Upper lobe of left lung (tissue), 6 donors: ENCODE measurements around the gene LRGUK. TPM values are rescaled to one million over a fixed set of nuclear protein-coding genes. Genes with fewer than 3 reads are reported as not detected.

Source experiments
- ATAC-seq, 2 donors: fragments of 200-7000 bp; cut with Tn5 transposase; one replicate each; pipeline ENCODE4 v1.9.1; 2022; ENCODE audit warnings: mild to moderate bottlenecking in 2 of 2, moderate library complexity in 2 of 2; ENCODE audit not compliant: low FRiP score in 2 of 2
- DNase-seq, 2 donors: peaks; one replicate each; pipeline ENCODE4 v3.0.0-alpha.2; 2019 to 2020
- H3K27ac ChIP-seq, 4 donors: fragments of 200-600 bp; sonication (generic); one replicate each; pipeline ENCODE4 v1.5.1; 2016 to 2019
- H3K27me3 ChIP-seq, 4 donors: fragments of 200-600 bp; sonication (generic); one replicate each; pipeline ENCODE4 v1.5.1; 2017 to 2019
- H3K36me3 ChIP-seq, 4 donors: fragments of 200-600 bp; sonication (generic); one replicate each; pipeline ENCODE4 v1.5.1; 2016 to 2019
- H3K4me1 ChIP-seq, 4 donors: fragments of 200-600 bp; sonication (generic); one replicate each; pipeline ENCODE4 v1.5.1; 2018 to 2019
- H3K4me3 ChIP-seq, 4 donors: fragments of 200-600 bp; sonication (generic); one replicate each; pipeline ENCODE4 v1.5.1; 2017 to 2019; ENCODE audit warnings: mild to moderate bottlenecking in 2 of 4, moderate library complexity in 1 of 4
- H3K9me3 ChIP-seq, 4 donors: fragments of 200-600 bp; sonication (generic); one replicate each; pipeline ENCODE4 v1.5.1; 2018 to 2019
- CTCF ChIP-seq, 6 experiments: fragments of 450-650 bp in 4 of 6; fragments of 200-600 bp in 2 of 6; sonication (generic) in 2 of 6; IDR thresholded peaks; one replicate each; pipeline ENCODE4 v1.5.1; 2016 to 2019; ENCODE audit warnings: antibody characterized with exemption in 6 of 6
- EP300 ChIP-seq, 4 donors: sonication (generic); formaldehyde crosslinking; IDR thresholded peaks; one replicate each; pipeline ENCODE4 v1.5.1; 2017; ENCODE audit warnings: antibody characterized with exemption in 4 of 4, control low read depth in 2 of 4
- POLR2A ChIP-seq, 4 donors: fragments of 450-650 bp; IDR thresholded peaks; one replicate each; pipeline ENCODE4 v1.5.1; 2016 to 2017; ENCODE audit warnings: antibody characterized with exemption in 4 of 4, mild to moderate bottlenecking in 2 of 4
- POLR2AphosphoS5 ChIP-seq, 2 donors: sonication (generic); formaldehyde crosslinking; IDR thresholded peaks; one replicate each; pipeline ENCODE4 v1.5.1; 2017; ENCODE audit warnings: antibody characterized with exemption in 2 of 2
- WGBS, 2 donors: methylation state at CpG; one replicate each; pipeline ENCODE4 v1.1.5; 2017 to 2018; 5-methylcytosine and 5-hydroxymethylcytosine counted together
- total RNA-seq, 6 donors: library from RNA; depleted of rRNA in 4 of 6; stranded (reverse); fragments of >200 nt in 4 of 6; gene quantifications; one replicate each; pipeline versions ENCODE4 v1.1.0 to v1.2.1, GENCODE V29; 2016 to 2021
- donor health status: DM: no; HTN: no; CAD: no; lungs with moderate emphysema.
- donor health status: DM: no; HTN: yes; CAD: no; lungs with severe emphysema.

Gene LRGUK
- total RNA-seq, 6 donors from 2014 or later = 0.31 to 9.1 (median 1.9) TPM

GRCh38 chr7:134179036-134180011, 52.2 kb downstream of the LRGUK start:
- Histone ChIP-seq H3K4me3 (no peak overlapping the region), H3K27me3 (no peaks in the 10 kb centered on the region), H3K9me3 (no peaks in the 10 kb centered on the region), H3K27ac (no peak overlapping the region), H3K4me1 (peaks cover 0 to 3% (median 0%) of the 10 kb centered on the region in 4 donors), H3K36me3 (no peaks in the 10 kb centered on the region)
- WGBS, 2 donors = 89% methylated on average over 6 of the region's 6 CpGs
- DNase-seq = no peak
- ATAC-seq = no peak
- TF ChIP-seq POLR2AphosphoS5 (IDR thresholded peaks at IDR 0.05) = no peak

- TF ChIP-seq CTCF (IDR thresholded peaks at IDR 0.05) = no peak
- TF ChIP-seq POLR2AphosphoS5 (IDR thresholded peaks at IDR 0.05) = no peak
- TF ChIP-seq EP300 (IDR thresholded peaks at IDR 0.05) = no peak
- TF ChIP-seq POLR2A (IDR thresholded peaks at IDR 0.05) = no peak
- Histone ChIP-seq H3K27ac (no peak overlapping the region), H3K9me3 (no peaks in the 10 kb centered on the region), H3K4me3 (no peak overlapping the region), H3K36me3 (no peaks in the 10 kb centered on the region), H3K27me3 (no peaks in the 10 kb centered on the region), H3K4me1 (no peaks in the 10 kb centered on the region)
- DNase-seq (no peak), ATAC-seq (no peak)
- 82 to 90% methylated on average over 1 of the region's 1 CpG for WGBS, 2 donors
These were observed 53.2 kb downstream of the LRGUK start for GRCh38 chr7:134180376-134180775.

GRCh38 chr7:134182078-134182477, 54.9 kb downstream of the LRGUK start:
- WGBS, 2 donors = 55 to 57% methylated on average over 3 of the region's 3 CpGs
- DNase-seq (no peak), ATAC-seq (no peak)

GRCh38 chr7:134184767-134185166, 57.6 kb downstream of the LRGUK start:
- H3K4me1 ChIP-seq = no peaks in the 10 kb centered on the region
- H3K9me3 ChIP-seq = no peaks in the 10 kb centered on the region
- no peaks in the 10 kb centered on the region for H3K27me3 ChIP-seq
- H3K36me3 ChIP-seq = no peaks in the 10 kb centered on the region
- no peak overlapping the region for H3K27ac ChIP-seq
- ATAC-seq (no peak), DNase-seq (peak in 1 of 2 donors; percentile 43)
- 60 to 71% methylated on average over 3 of the region's 3 CpGs for WGBS, 2 donors
- TF ChIP-seq POLR2A (IDR thresholded peaks at IDR 0.05) (no peak), EP300 (IDR thresholded peaks at IDR 0.05) (no peak), CTCF (IDR thresholded peaks at IDR 0.05) (no peak), POLR2AphosphoS5 (IDR thresholded peaks at IDR 0.05) (no peak)
- H3K4me3 ChIP-seq = no peak overlapping the region

More at GRCh38 chr7:134182078-134182477, 54.9 kb downstream of the LRGUK start:
- Histone ChIP-seq H3K4me1 (no peaks in the 10 kb centered on the region), H3K27me3 (no peaks in the 10 kb centered on the region), H3K27ac (no peak overlapping the region), H3K36me3 (no peaks in the 10 kb centered on the region), H3K4me3 (no peak overlapping the region), H3K9me3 (no peaks in the 10 kb centered on the region)
- TF ChIP-seq EP300 (IDR thresholded peaks at IDR 0.05) = no peak
- no peak for TF ChIP-seq POLR2A (IDR thresholded peaks at IDR 0.05)
- no peak for TF ChIP-seq CTCF (IDR thresholded peaks at IDR 0.05)
- no peak for TF ChIP-seq POLR2AphosphoS5 (IDR thresholded peaks at IDR 0.05)

- DNase-seq = no peak
- no peak overlapping the region for H3K4me3 ChIP-seq
- no peak overlapping the region for H3K27ac ChIP-seq
- no peaks in the 10 kb centered on the region for H3K4me1 ChIP-seq
- no peak for ATAC-seq
- 60 to 61% methylated on average over 3 of the region's 3 CpGs for WGBS, 2 donors
- no peaks in the 10 kb centered on the region for H3K9me3 ChIP-seq
- H3K27me3 ChIP-seq = no peaks in the 10 kb centered on the region
- no peaks in the 10 kb centered on the region for H3K36me3 ChIP-seq
- TF ChIP-seq CTCF (IDR thresholded peaks at IDR 0.05) = no peak
These were observed 58.9 kb downstream of the LRGUK start for GRCh38 chr7:134186027-134186426.
